Lower leg skin (tissue), 3 donors: ENCODE measurements around the gene F10.

Experiments
- CTCF ChIP-seq, 3 donors: fragments of 450-650 bp; IDR thresholded peaks; one replicate each; pipeline ENCODE4 v1.5.1; 2016; ENCODE audit warnings: antibody characterized with exemption in 3 of 3, mild to moderate bottlenecking in 3 of 3, moderate library complexity in 2 of 3
- POLR2A ChIP-seq, 2 donors: fragments of 450-650 bp; IDR thresholded peaks; one replicate each; pipeline ENCODE4 v1.6.1; 2016 to 2017; ENCODE audit warnings: antibody characterized with exemption in 2 of 2, mild to moderate bottlenecking in 1 of 2, moderate library complexity in 1 of 2

GRCh38 chr13:113137691-113138298 lies 15.2 kb downstream of the F10 start:
- TF ChIP-seq CTCF (IDR thresholded peaks at IDR 0.05) (no peak), POLR2A (IDR thresholded peaks at IDR 0.05) (no peak)
